NK-92 (cell line): Measurements from ENCODE around the gene LZIC.

Experiments used
- DNase-seq: peaks from one replicate; lab custom pipeline; 2025; ENCODE audit not compliant: unreplicated experiment; lab: John Stamatoyannopoulos, UW

The LZIC gene

GRCh38 chr1:9910423-9911178, 32.6 kb downstream of the LZIC start:
- DNase-seq: peak; percentile 98

GRCh38 chr1:9910076-9910422, 33.1 kb downstream of the LZIC start, which contains the start of gene CTNNBIP1:
TSS of gene CTNNBIP1 (minus strand) at chr1:9910269. CDS start at chr1:9872064, 38,205 bp downstream.
- DNase-seq: no peak

DNA sequence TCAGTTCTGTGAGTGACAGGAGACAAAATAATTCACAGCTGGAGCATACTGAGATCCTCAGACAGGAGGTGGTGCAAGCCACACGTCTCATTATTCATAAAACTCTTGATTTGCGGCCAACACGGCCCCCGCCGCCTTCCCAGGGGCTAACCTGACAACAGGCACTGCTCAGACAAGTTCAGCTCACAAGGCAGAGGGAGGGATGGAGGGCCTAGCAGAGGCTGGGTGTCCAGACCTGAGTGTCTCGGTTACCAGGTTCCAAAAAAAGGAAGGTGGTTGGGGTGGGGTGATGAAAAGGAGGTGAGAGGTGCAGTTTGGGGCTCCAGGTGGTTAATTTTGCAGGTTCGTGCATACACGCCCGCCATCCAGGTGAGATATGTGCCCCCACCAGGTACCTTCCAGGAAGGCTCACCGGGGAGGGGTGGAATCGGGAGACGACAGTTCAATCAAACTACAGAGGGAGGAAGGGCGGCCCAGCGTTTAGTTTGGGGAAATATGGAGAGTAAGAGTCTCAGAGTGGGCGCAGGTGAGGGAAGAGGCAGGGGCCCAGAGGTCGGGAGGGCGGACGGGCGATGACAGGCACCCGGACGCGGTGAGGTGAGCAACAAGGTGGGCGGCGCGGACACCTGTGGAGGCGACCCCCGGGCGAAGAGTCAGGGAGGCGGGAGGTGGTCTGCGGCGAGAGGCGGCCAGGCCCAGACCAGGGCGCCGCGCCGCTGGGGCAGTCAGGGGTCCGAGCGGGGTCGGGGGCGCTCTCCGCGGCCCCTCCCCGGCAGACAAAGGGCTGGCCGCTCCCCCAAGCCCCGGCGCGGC, 33.8 kb downstream of the LZIC start:
- no peak for DNase-seq

DNA sequence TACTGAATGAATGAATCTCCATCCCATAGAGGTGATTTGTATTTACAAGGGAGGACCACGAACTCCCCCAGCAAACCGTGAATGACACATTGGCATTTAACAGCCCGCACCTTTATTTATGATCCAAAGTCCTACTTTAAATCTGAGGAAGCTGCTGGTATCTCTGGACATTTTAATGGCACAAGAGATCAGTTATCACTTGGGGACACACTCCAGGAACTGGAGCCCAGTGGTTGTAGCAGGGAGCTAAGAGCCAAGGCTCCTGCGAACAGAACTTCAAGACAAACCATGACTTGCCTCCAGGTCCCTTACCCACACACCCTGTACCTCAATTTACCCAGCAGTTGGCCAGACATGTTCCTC, 34.3 kb downstream of the LZIC start:
- no peak for DNase-seq

- no peak for DNase-seq
Measured at GRCh38 chr1:9907441-9907840, 35.8 kb downstream of the LZIC start.

- DNase-seq: no peak
Measured at GRCh38 chr1:9906466-9906865, 36.7 kb downstream of the LZIC start.

DNA sequence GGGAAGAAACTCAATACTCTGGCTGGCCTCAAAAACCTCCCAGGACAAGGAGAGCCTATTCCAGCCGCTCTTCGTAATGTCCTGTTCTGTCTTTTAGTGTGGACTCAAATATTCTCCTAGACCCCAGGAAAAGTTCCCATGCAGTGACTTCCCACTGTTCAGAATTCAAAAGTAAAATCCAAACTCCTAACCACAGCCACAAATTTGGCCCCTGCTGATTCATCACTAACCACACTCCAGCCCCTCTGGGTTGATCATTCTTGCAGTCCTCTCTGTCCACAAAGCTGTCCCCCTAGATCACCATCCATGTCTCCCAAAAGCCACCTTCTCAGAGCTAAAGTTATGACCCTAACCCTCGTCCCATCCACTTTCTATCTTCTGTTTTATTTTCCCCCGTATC, 38.2 kb downstream of the LZIC start:
- DNase-seq: no peak

- DNase-seq: no peak
Measured at GRCh38 chr1:9904596-9904995, 38.6 kb downstream of the LZIC start.

GRCh38 chr1:9903801-9904527, 39.2 kb downstream of the LZIC start:
- no peak for DNase-seq

GRCh38 chr1:9902060-9902452, 41.1 kb downstream of the LZIC start:
- no peak for DNase-seq

- no peak for DNase-seq
Measured at GRCh38 chr1:9901148-9902059, 41.8 kb downstream of the LZIC start.

- no peak for DNase-seq
Measured at GRCh38 chr1:9900142-9901043, 42.8 kb downstream of the LZIC start.

- no peak for DNase-seq
Measured at GRCh38 chr1:9894115-9894514, 49.1 kb downstream of the LZIC start.

GRCh38 chr1:9892563-9893528, 50.3 kb downstream of the LZIC start:
- no peak for DNase-seq

GRCh38 chr1:9891207-9891606, 52.0 kb downstream of the LZIC start:
- no peak for DNase-seq

- no peak for DNase-seq
Measured at GRCh38 chr1:9890224-9890731, 52.9 kb downstream of the LZIC start.

DNA sequence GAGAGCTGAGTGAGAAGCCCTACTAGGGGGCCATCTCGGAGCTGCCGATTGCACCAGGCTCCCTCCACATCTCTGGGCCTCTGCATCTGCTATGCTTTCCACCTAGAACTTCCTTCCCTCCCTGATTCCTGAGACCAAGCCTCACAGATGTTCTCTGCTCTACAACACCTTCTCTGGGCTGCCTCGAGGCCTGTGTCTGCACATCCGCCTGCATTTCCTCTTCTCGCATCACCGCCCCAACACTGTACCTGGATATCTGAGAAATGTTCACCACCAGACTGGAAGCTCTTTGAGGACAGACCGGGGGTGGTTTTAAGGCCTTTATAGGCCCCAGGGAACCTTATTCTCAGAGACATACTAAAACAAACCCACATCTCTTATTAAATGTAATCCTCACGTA, 53.8 kb downstream of the LZIC start:
- no peak for DNase-seq

GRCh38 chr1:9888886-9889285, 54.3 kb downstream of the LZIC start:
- no peak for DNase-seq
